HG02642 (cell line): Measurements from ENCODE around the gene NSFL1C.
"Not testable (repeated sequence)": the region's sequence is repeated elsewhere in the genome, so short reads cannot be mapped to it uniquely, and the experiment has no call there.

ENCODE experiments used
- ATAC-seq: cut with Tn5 transposase; IDR thresholded peaks from one replicate; pipeline ENCODE4 v1.9.1; 2021; ENCODE audit warnings: mild to moderate bottlenecking; ENCODE audit not compliant: unreplicated experiment, poor library complexity

NSFL1C gene

GRCh38 chr20:1429143-1429728 lies 37.4 kb downstream of the NSFL1C start:
- ATAC-seq, result no peak

GRCh38 chr20:1427457-1428054 lies 39.1 kb downstream of the NSFL1C start:
- ATAC-seq, result no peak

GRCh38 chr20:1426231-1426849 lies 40.3 kb downstream of the NSFL1C start:
- no peak for ATAC-seq

- no peak for ATAC-seq
Observed at GRCh38 chr20:1424336-1424735, 42.3 kb downstream of the NSFL1C start.

DNA sequence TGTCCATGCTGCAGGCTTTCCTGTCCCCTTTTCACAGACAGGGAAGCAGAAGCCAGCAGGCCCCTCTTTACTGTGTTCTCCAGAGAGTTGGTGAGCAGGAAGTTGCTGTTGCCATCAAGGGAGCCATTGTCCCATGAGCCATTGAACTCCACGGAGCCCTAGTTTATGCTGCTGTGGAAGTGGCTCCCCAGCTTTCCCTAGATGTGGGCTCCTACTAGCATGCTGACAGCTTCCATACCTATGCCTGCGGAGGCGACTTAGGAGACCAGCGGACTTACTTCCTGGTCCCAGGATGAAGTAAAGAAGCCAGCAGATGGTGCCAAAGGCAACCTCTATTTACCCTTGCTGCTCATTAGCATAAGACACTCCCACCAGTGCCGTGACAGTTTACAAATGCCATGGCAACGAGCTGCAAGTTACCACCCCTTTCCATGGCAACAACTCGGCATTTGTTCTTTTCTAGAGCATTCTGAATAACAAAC lies 43.0 kb downstream of the NSFL1C start:
- ATAC-seq, result no peak

DNA sequence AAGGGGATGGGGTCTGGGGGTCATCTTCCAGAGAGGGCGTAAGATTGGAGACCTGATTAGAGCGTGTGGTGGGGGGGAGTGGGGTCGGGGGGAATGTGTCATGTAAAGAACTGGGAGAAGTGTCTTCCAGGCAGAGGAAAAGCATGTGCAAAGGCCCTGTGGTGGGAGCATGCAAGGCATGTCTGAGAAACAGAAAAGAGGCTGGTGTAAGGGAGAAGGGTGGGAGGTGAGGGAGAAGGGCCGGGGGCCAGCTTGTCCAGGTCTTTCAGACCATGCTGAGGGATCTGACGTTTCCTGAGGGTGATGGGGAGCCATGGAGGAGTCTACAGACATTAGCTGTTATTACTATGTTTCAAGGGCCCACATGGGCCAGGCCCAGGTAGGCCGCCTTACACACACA lies 43.4 kb downstream of the NSFL1C start:
- ATAC-seq, result no peak

GRCh38 chr20:1422753-1423152 lies 43.9 kb downstream of the NSFL1C start:
- no peak for ATAC-seq

DNA sequence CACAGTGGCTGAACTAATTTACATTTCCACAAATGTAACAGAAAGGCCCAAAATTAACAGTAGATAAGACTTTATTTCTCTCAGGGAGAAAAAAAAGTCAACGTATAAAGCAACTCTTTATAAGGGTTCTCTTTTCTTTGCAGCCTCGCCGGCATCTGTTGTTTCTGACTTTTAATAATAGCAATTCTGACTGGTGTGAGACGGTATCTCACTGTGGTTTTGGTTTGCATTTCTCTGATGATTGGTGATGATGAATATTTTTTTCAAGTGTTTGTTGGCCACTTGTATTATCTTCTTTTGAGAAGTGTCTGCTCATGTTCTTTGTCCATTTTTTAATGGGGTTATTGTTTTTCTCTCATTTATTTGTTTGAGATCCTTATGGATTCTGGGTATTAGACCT lies 46.6 kb downstream of the NSFL1C start:
- no peak for ATAC-seq

GRCh38 chr20:1418350-1418749 lies 48.3 kb downstream of the NSFL1C start:
- ATAC-seq, result no peak

DNA sequence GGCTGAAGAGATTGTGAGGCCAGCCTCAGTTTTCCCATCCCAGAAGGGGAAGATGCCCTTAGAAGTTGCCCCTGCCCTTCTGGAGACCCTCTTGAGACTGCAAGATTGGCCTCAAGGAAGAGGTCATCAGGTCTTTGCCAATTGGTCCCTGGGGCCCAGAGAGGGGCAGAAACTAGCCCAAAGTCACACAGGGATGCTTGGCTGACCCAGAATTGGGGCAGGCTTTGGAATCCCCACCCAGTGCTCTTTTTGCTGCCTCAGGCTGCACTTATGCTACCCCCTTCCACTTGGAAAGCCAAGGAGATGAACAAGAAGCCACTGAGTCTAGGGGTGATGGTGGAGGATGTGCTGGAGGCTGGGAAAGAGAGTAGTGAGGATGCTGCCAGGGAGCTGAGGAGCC lies 48.9 kb downstream of the NSFL1C start:
- no peak for ATAC-seq

GRCh38 chr20:1417273-1417672 lies 49.4 kb downstream of the NSFL1C start:
- ATAC-seq, result no peak

DNA sequence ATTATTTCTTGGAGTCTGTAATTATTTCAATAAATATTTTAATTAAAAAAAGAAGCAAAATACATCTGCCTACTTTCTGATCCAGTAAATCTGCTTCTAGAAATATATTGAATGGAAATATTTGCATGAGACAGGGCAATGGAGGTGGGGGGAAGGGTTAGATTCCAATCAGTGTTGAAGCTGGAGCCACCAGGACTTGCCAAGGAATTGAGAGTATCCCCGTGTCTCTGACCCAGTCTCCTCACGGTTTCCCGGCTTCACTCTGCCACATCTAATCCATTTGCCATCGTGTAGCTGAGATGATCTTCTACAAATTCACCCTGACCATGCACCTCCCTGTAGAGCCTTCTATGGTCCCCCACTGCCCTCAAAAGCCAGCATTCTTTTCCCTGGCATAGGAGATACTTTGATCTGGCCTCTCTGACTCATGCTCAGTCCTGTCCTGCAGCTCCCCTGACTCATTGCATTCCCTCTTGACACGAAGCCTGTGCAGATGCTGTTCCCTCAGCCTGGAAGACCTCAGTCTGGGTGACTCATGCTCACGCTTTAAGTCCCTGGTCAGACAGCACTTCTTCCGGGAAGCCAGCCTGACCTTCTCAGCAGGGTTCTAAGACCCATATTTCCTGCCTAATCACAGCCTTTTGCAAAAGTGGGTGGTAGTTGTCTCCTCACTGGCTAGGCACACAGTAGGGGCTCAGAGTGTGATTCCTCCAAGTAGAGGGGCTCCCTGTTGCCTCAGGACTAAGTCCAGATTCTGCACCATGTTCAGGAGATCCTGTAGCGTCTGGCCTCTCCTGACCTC lies 50.8 kb downstream of the NSFL1C start:
- ATAC-seq, result no peak

DNA sequence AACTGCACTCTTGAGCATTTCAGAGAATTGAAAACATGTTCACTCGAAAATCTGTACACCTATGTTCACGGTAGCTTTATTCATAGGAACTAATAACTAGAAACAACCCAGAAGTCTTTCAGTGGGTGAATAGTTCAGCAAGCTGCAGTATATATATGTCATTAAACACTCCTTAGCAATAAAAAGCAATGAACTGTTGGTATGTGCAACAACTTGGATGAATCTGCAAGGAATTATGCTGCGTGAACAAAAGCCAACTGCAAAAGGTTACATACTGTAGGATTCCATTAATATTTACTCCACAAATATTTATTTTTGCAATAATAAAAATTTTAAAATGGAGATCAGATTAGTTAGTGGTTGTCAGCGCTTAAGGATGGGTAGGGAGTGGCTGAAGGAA lies 51.7 kb downstream of the NSFL1C start:
- no peak for ATAC-seq

- ATAC-seq, result no peak
Observed at GRCh38 chr20:1405801-1406200, 60.8 kb downstream of the NSFL1C start.

DNA sequence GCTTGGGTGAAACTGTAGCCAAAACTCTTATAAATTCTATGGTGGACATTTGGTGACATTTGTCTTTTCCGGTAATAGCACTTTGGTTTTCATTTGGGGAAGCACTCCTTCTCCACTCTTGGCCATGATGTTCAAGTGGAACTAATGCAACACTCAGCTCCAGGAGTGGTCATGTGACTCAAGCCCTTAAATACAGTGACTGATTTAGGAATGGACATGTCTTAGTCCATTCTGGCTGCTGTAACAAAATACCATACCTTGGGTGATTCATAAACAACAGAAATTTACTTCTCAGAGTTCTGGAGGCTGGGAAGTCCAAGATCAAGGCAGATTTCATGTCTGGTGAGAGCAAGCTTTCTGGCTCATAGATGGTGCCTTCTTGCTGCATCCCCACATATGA lies 63.0 kb downstream of the NSFL1C start:
- no peak for ATAC-seq

- ATAC-seq, result no peak
Observed at GRCh38 chr20:1402149-1402548, 64.5 kb downstream of the NSFL1C start.

DNA sequence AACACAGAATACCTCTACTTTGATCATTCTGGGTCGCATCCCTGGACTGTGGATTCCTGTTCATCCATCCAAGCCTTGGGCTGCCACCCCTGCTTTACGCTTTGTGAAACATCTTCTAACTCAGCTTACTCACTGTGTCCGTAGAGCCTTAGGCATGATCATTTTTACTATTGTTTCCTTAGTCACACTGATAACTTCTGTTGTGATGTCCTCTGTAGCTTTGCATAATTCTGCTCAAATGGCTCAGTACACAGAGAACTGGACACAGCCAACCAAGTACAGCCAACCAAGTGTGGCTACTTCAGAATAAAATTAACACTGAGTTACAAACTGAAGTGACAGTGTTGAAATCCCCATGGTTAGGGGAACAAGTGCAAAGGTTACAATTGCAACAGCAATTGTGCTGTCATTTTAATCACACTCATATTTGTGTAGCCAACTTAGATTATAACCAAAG lies 65.2 kb downstream of the NSFL1C start:
- ATAC-seq, result no peak

DNA sequence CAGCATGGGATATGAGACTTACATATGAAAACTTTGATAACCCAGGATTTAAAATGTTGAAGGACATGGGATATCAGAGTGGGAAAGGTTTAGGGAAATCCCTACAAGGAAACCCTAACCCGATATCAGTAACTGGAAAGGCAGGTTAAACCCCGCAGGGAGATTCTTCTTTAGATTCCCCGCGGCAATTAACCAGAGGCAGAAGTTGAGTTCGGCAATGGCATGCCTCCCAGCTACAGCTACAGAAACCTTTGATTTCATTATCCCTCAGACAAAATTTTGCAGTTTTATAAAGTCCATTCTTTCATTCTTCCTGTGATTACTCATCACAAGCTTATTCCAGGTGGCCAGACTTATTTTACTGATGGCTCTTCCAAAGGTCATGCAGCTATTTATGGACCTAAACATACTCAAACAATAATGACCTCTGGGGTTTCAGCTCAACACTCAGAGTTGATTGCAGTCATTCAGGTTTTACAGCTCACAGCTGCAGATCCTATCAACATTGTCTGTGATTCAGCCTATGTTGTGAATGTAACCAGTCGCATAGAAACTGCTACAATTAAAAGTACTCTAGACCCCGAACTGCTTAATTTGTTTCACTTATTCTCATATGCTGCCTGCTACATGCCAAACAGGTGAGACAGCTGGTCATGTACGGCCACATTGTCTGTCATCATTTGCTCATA lies 66.8 kb downstream of the NSFL1C start:
- not testable (repeated sequence) for ATAC-seq

- ATAC-seq, result not testable (repeated sequence)
Observed at GRCh38 chr20:1398185-1398584, 68.5 kb downstream of the NSFL1C start.

GRCh38 chr20:1397710-1398109 lies 68.9 kb downstream of the NSFL1C start:
- no peak for ATAC-seq
